H1 (cell line): ENCODE measurements around the gene ARMH3. TPM values are rescaled to one million over a fixed set of nuclear protein-coding genes. Genes with fewer than 3 reads are reported as not detected.

Source experiments
- CTCF ChIA-PET: fragments of 300-600 bp; sonication (Branson Sonifier 250); formaldehyde crosslinking; loops from one replicate; lab custom pipeline; 2021; ENCODE audit not compliant: partially characterized antibody; lab: Charles Lee
- POLR2A ChIA-PET: fragments of 300-600 bp; sonication (Branson Sonifier 250); formaldehyde crosslinking; loops from one replicate; lab custom pipeline; 2021; ENCODE audit warnings: inconsistent platforms; ENCODE audit not compliant: partially characterized antibody; lab: Charles Lee
- DNase-seq, 2 experiments: peaks; one replicate each; pipeline versions ENCODE4 v3.0.0 to v3.0.0-alpha.2; 2010 to 2022; ENCODE audit warnings: low spot score in 2 of 2, low read depth in 1 of 2, mixed read lengths in 1 of 2
- FAIRE-seq: peaks from 2 replicates; lab custom pipeline; 2011; peaks lifted over from hg19 to GRCh38; lab: Jason Lieb, UNC
- H2AFZ ChIP-seq: 2 replicates; pipeline ENCODE4 v1.8.1; 2012; ENCODE audit warnings: low read length, inconsistent platforms
- H2AK5ac ChIP-seq: 2 replicates; pipeline ENCODE4 v1.6.1; 2013; ENCODE audit warnings: low read depth, low read length
- H2BK120ac ChIP-seq: replicated peaks from 2 replicates; pipeline ENCODE3; 2013; ENCODE audit warnings: low read depth, low read length, inconsistent platforms
- H2BK12ac ChIP-seq: 2 replicates; pipeline ENCODE4 v1.6.1; 2013; ENCODE audit warnings: low read depth, low read length
- H2BK15ac ChIP-seq: 2 replicates; pipeline ENCODE4 v1.6.1; 2013; ENCODE audit warnings: low read length
- H2BK20ac ChIP-seq: 2 replicates; pipeline ENCODE4 v1.6.1; 2013; ENCODE audit warnings: low read length
- H2BK5ac ChIP-seq: 2 replicates; pipeline ENCODE4 v1.6.1; 2013; ENCODE audit warnings: low read depth, low read length
- H3K14ac ChIP-seq: 2 replicates; pipeline ENCODE4 v1.6.1; 2013; ENCODE audit warnings: inconsistent platforms; ENCODE audit not compliant: insufficient read length
- H3K18ac ChIP-seq: 2 replicates; pipeline ENCODE4 v1.6.1; 2013; ENCODE audit warnings: low read length; ENCODE audit errors: extremely low read depth
- H3K23ac ChIP-seq: 2 replicates; pipeline ENCODE4 v1.6.1; 2013; ENCODE audit warnings: inconsistent platforms; ENCODE audit not compliant: insufficient read length
- H3K23me2 ChIP-seq: 2 replicates; pipeline ENCODE4 v1.6.1; 2013; ENCODE audit warnings: low read depth, low read length
- H3K27ac ChIP-seq: 2 replicates; pipeline ENCODE4 v1.6.1; 2011; ENCODE audit warnings: low read depth, low read length, inconsistent platforms
- H3K27me3 ChIP-seq, 4 experiments: replicated peaks in 1 of 4; 1 replicate in 1 of 4; 2 replicates in 3 of 4; pipeline versions ENCODE4 v1.6.1 to v1.8.1; 2011 to 2013; ENCODE audit warnings: low read length in 3 of 4, mild to moderate bottlenecking in 3 of 4, inconsistent platforms in 2 of 4, mixed read lengths in 2 of 4, moderate library complexity in 1 of 4; ENCODE audit not compliant: control insufficient read depth in 3 of 4, insufficient read depth in 3 of 4; ENCODE audit errors: extremely low read depth in 1 of 4
- H3K36me3 ChIP-seq, 4 experiments: 2 replicates each; pipeline versions ENCODE4 v1.6.1 to v1.8.1; 2011 to 2013; ENCODE audit warnings: mild to moderate bottlenecking in 4 of 4, low read length in 3 of 4, moderate library complexity in 2 of 4, control low read depth in 1 of 4, inconsistent platforms in 1 of 4; ENCODE audit not compliant: insufficient read depth in 4 of 4, control insufficient read depth in 2 of 4
- H3K4ac ChIP-seq: replicated peaks from 2 replicates; pipeline ENCODE3; 2013; ENCODE audit warnings: low read length, low read depth, mixed read lengths, inconsistent platforms; ENCODE audit not compliant: insufficient read length
- H3K4me1 ChIP-seq, 4 experiments: replicated peaks in 1 of 4; 1 replicate in 1 of 4; 2 replicates in 3 of 4; pipeline versions ENCODE4 v1.6.1 to v1.8.1; 2011 to 2013; ENCODE audit warnings: low read length in 3 of 4, inconsistent platforms in 2 of 4, mixed read lengths in 1 of 4; ENCODE audit not compliant: insufficient read depth in 4 of 4, control insufficient read depth in 3 of 4
- H3K4me2 ChIP-seq, 2 experiments: 2 replicates each; pipeline versions ENCODE4 v1.6.1 to v1.8.1; 2011 to 2013; ENCODE audit warnings: low read depth in 2 of 2, low read length in 2 of 2, control low read depth in 1 of 2, inconsistent platforms in 1 of 2, mild to moderate bottlenecking in 1 of 2; ENCODE audit not compliant: insufficient read depth in 1 of 2
- H3K4me3 ChIP-seq, 4 experiments: fragments of 200-600, 300-600 bp in 1 of 4; sonication (generic), shearing (Covaris generic), sonication (Bioruptor Twin) in 1 of 4; 2 replicates each; pipeline versions ENCODE4 v1.5.1 to v1.8.1; 2011 to 2016; ENCODE audit warnings: low read length in 4 of 4, low read depth in 3 of 4, control low read depth in 2 of 4, inconsistent platforms in 2 of 4, mild to moderate bottlenecking in 2 of 4, mixed read lengths in 1 of 4, moderate library complexity in 1 of 4; ENCODE audit not compliant: insufficient read depth in 2 of 4; ENCODE audit errors: extremely low read depth in 1 of 4
- H3K56ac ChIP-seq: replicated peaks from 2 replicates; pipeline ENCODE3; 2013; ENCODE audit warnings: low read depth, mild to moderate bottlenecking, mixed read lengths, low read length, inconsistent platforms; ENCODE audit not compliant: insufficient read length
- H3K79me1 ChIP-seq: 2 replicates; pipeline ENCODE4 v1.6.1; 2013; ENCODE audit warnings: low read depth, low read length, control low read depth
- H3K79me2 ChIP-seq, 2 experiments: 2 replicates each; pipeline versions ENCODE4 v1.6.1 to v1.8.1; 2012 to 2013; ENCODE audit warnings: low read length in 2 of 2, mild to moderate bottlenecking in 2 of 2, inconsistent platforms in 1 of 2; ENCODE audit not compliant: insufficient read depth in 2 of 2, control insufficient read depth in 1 of 2
- H3K9ac ChIP-seq, 4 experiments: replicated peaks in 1 of 4; 1 replicate in 1 of 4; 2 replicates in 3 of 4; pipeline versions ENCODE4 v1.6.1 to v1.8.1; 2011 to 2013; ENCODE audit warnings: low read depth in 3 of 4, low read length in 3 of 4, control low read depth in 2 of 4, mild to moderate bottlenecking in 2 of 4, moderate library complexity in 2 of 4, inconsistent platforms in 1 of 4; ENCODE audit errors: extremely low read depth in 1 of 4
- H3K9me3 ChIP-seq, 2 experiments: 2 replicates each; pipeline versions ENCODE4 v1.6.1 to v1.8.1; 2012 to 2013; ENCODE audit warnings: mild to moderate bottlenecking in 2 of 2, moderate library complexity in 2 of 2, control low read depth in 1 of 2, inconsistent platforms in 1 of 2, low read depth in 1 of 2, low read length in 1 of 2, mixed read lengths in 1 of 2; ENCODE audit not compliant: insufficient read depth in 2 of 2
- H4K20me1 ChIP-seq, 2 experiments: replicated peaks in 1 of 2; 2 replicates each; pipeline versions ENCODE3 to v1.8.1; 2011 to 2013; ENCODE audit warnings: inconsistent platforms in 2 of 2, low read length in 2 of 2, mild to moderate bottlenecking in 1 of 2; ENCODE audit not compliant: insufficient read depth in 2 of 2, control insufficient read depth in 1 of 2
- H4K5ac ChIP-seq: 2 replicates; pipeline ENCODE4 v1.6.1; 2013; ENCODE audit warnings: low read length, low read depth, mixed read lengths, inconsistent platforms; ENCODE audit not compliant: insufficient read length
- H4K8ac ChIP-seq: 2 replicates; pipeline ENCODE4 v1.8.0; 2013; ENCODE audit warnings: mild to moderate bottlenecking, moderate library complexity, low read length, inconsistent platforms; ENCODE audit not compliant: insufficient read depth; ENCODE audit errors: extremely low read depth
- H4K91ac ChIP-seq: replicated peaks from 2 replicates; pipeline ENCODE3; 2013; ENCODE audit warnings: low read length, mixed read lengths, inconsistent platforms; ENCODE audit not compliant: insufficient read length
- CHD1 ChIP-seq: IDR thresholded peaks from 2 replicates; pipeline ENCODE4 v1.6.1; 2012; ENCODE audit warnings: low read depth, low read length, improper control_type of control experiment
- NRF1 ChIP-seq: IDR thresholded peaks from 2 replicates; pipeline ENCODE4 v1.6.1; 2011; ENCODE audit warnings: mild to moderate bottlenecking, low read depth, low read length, improper control_type of control experiment
- SIRT6 ChIP-seq: IDR thresholded peaks from one replicate; pipeline ENCODE4 v1.7.1; 2012; ENCODE audit warnings: low read length, inconsistent platforms
- WGBS, 2 experiments: shearing (Covaris generic) in 1 of 2; methylation state at CpG; one replicate each; pipeline versions ENCODE4 v1.1.6 to v1.1.7; 2013 to 2015; ENCODE audit warnings: low lambda C conversion rate in 2 of 2, mixed read lengths in 2 of 2, inconsistent platforms in 1 of 2, low coverage in 1 of 2, missing lambda C conversion rate in 1 of 2; ENCODE audit not compliant: insufficient replicate concordance in 2 of 2, insufficient coverage in 1 of 2, insufficient read length in 1 of 2; ENCODE audit errors: extremely low coverage in 1 of 2, missing lambda C conversion rate in 1 of 2; 5-methylcytosine and 5-hydroxymethylcytosine counted together
- polyA plus RNA-seq, 7 experiments: library from polyadenylated mRNA; depleted of rRNA in 3 of 7; stranded (reverse) in 5 of 7; unstranded in 2 of 7; fragments of >200 nt in 5 of 7; fragments of 200-250 nt in 2 of 7; gene quantifications; 1 replicate in 5 of 7; 2 replicates in 1 of 7; 4 replicates in 1 of 7; pipeline versions ENCODE4 v1.2.1 to v1.2.3, GENCODE V29; 2011 to 2013; ENCODE audit warnings: missing spikeins in 2 of 7, mixed read lengths in 2 of 7
- total RNA-seq: library from RNA; stranded (reverse); fragmentation: NEBNext Ultra II Directional; extraction: Animal tissue kit (Norgen Biotek cat#: 25700); gene quantifications from 2 replicates; pipeline ENCODE4 v1.2.1, GENCODE V29; 2021

ARMH3 gene
- total and polyA plus RNA-seq, 2 of the 8 experiments (the other 6 are each of a cell fraction or from before 2014, with no cell fraction given), result 11.6 to 18.3 TPM

GRCh38 chr10:101932183-101932582, 123.8 kb downstream of the ARMH3 start:
- Histone ChIP-seq H2BK12ac (no peak overlapping the region), H3K14ac (no peak overlapping the region), H3K9ac (no peak overlapping the region), H3K79me2 (no peaks in the 10 kb centered on the region), H3K23me2 (no peaks in the 10 kb centered on the region), H4K20me1 (no peaks in the 10 kb centered on the region), H2BK15ac (no peak overlapping the region), H2AFZ (no peak overlapping the region), H2BK5ac (no peak overlapping the region), H3K4me2 (no peak overlapping the region), H2BK120ac (no peak overlapping the region), H4K5ac (no peak overlapping the region), H4K91ac (no peak overlapping the region), H3K18ac (no peak overlapping the region), H3K4me3 (no peak overlapping the region), H3K4me1 (peaks cover 0 to 3% (median 0%) of the 10 kb centered on the region in 4 experiments; a peak in 2 of 7 replicates), H3K56ac (no peak overlapping the region), H3K79me1 (no peaks in the 10 kb centered on the region), H3K36me3 (no peaks in the 10 kb centered on the region), H3K9me3 (no peaks in the 10 kb centered on the region), H3K4ac (no peak overlapping the region), H2AK5ac (no peak overlapping the region), H4K8ac (no peak overlapping the region), H3K27ac (no peak overlapping the region), H3K27me3 (no peaks in the 10 kb centered on the region), H3K23ac (no peak overlapping the region), H2BK20ac (no peak overlapping the region)
- FAIRE-seq (no peak), DNase-seq (no peak)
- ChIA-PET POLR2A (no interaction called here), CTCF (interaction anchor here (1.3 kb wide), 1 partner anchor 13 kb away, joined by 4 read pairs; no protein-coding TSS in a partner anchor)
- 91% methylated on average over 4 of the region's 4 CpGs; no CpG with 5 or more reads in 1 of the 2 experiments for WGBS, 2 experiments
- TF ChIP-seq CHD1, result no peak
- no peak for TF ChIP-seq NRF1
- TF ChIP-seq SIRT6, result no peak
